Measurements from ENCODE around the gene FZD7.

DNA sequence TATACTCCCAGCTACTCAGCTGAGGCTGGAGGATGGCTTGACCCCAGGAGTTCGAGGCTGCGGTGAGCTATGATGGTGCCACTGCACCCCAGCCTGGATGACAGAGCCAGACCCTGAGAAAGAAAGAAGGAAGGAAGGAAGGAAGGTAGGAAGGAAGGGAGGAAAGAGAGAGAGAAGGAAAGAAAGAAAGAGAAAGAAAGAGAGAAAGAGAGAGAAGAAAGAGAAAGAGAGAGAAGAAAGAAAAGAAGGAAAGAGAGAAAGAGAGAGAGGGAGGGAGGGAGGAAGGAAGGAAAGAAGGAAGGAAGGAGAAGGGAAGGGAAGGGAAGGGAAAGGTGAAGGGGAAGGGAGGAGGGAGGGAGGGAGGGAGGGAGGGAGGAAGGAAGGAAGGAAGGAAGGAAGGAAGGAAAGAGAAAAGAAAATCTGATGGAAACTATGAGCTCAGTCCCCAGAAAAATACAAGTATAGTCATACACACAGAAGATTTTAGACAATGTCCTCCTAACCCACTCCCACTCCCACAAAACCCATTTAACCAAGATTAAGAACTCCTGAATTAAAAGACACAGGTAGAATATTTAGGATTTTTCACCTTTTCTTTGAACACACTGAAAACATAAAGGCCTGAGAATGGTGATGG lies 15.6 kb downstream of the FZD7 start:
- TF ChIP-seq POLR2AphosphoS5 (IDR thresholded peaks at IDR 0.05; ENCODE audit: insufficient read depth in 1 of 2, low read depth in 1 of 2) (no peak), CTCF (IDR thresholded peaks at IDR 0.05) (no peak), POLR2A (IDR thresholded peaks at IDR 0.05) (no peak)
